Transverse colon (tissue), 4 donors: ENCODE results near the gene GRID2IP. TPM values are rescaled to one million over a fixed set of nuclear protein-coding genes. Genes with fewer than 3 reads are reported as not detected.

Experiments used
- DNase-seq: peaks from one replicate; pipeline ENCODE4 v3.0.0-alpha.2; 2019
- H3K27ac ChIP-seq, 4 donors: fragments of 200-600 bp; sonication (generic); 2 replicates each; pipeline ENCODE4 v1.5.1; 2016 to 2018; ENCODE audit warnings: inconsistent platforms in 4 of 4
- H3K27me3 ChIP-seq: fragments of 200-600 bp; sonication (generic); 2 replicates; pipeline ENCODE4 v1.5.1; 2017; ENCODE audit warnings: inconsistent platforms
- H3K36me3 ChIP-seq, 4 donors: fragments of 200-600 bp; sonication (generic); 2 replicates each; pipeline ENCODE4 v1.5.1; 2017 to 2019; ENCODE audit warnings: inconsistent platforms in 4 of 4
- H3K4me1 ChIP-seq, 4 donors: fragments of 200-600 bp; sonication (generic); 2 replicates each; pipeline ENCODE4 v1.5.1; 2017 to 2020; ENCODE audit warnings: inconsistent platforms in 4 of 4
- H3K4me3 ChIP-seq, 4 donors: fragments of 200-600 bp; sonication (generic); 1 replicate in 1 of 4; 2 replicates in 3 of 4; pipeline versions ENCODE4 v1.5.1 to v1.6.1; 2017 to 2019; ENCODE audit warnings: inconsistent platforms in 4 of 4
- H3K9me3 ChIP-seq, 2 donors: fragments of 200-600 bp; sonication (generic); 2 replicates each; pipeline ENCODE4 v1.5.1; 2017 to 2019; ENCODE audit warnings: inconsistent platforms in 2 of 2
- CTCF ChIP-seq, 5 experiments: fragments of 200-600 bp in 3 of 5; fragments of 450-650 bp in 2 of 5; sonication (generic) in 3 of 5; IDR thresholded peaks; 1 replicate in 2 of 5; 2 replicates in 3 of 5; pipeline ENCODE4 v1.5.1; 2016 to 2017; ENCODE audit warnings: antibody characterized with exemption in 5 of 5, inconsistent platforms in 3 of 5, mild to moderate bottlenecking in 2 of 5, moderate library complexity in 1 of 5
- EP300 ChIP-seq: sonication (generic); formaldehyde crosslinking; IDR thresholded peaks from one replicate; pipeline ENCODE4 v1.6.1; 2017; ENCODE audit warnings: antibody characterized with exemption, low read depth
- POLR2A ChIP-seq: fragments of 450-650 bp; IDR thresholded peaks from one replicate; pipeline ENCODE4 v1.6.1; 2016; ENCODE audit warnings: antibody characterized with exemption, mild to moderate bottlenecking, moderate library complexity
- POLR2AphosphoS5 ChIP-seq, 3 donors: sonication (generic); formaldehyde crosslinking; IDR thresholded peaks; one replicate each; pipeline ENCODE4 v1.6.1; 2016; ENCODE audit warnings: antibody characterized with exemption in 3 of 3
- WGBS, 2 donors: methylation state at CpG; one replicate each; pipeline ENCODE4 v1.1.5; 2018; ENCODE audit warnings: low coverage in 1 of 2; 5-methylcytosine and 5-hydroxymethylcytosine counted together
- in situ Hi-C, 4 donors: fragments of 200-750 bp; cut with MboI; loops; one replicate each; pipeline versions ENCODE4 v1.15.0 to v1.15.1; 2017; ENCODE audit warnings: low sequenced_read_pairs in 3 of 4, low pct_ligation_motif_present in 1 of 4, low pct_unique_long_range_greater_than_20kb in 1 of 4
- intact Hi-C: fragments of 100-400 bp; cut with DNase I; formaldehyde crosslinking; loops from one replicate; pipeline ENCODE4 v1.15.1; 2023; ENCODE audit warnings: low total_unique reads
- total RNA-seq, 4 donors: library from RNA; depleted of rRNA; stranded (reverse); fragments of >200 nt; gene quantifications; one replicate each; pipeline ENCODE4 v1.1.0, GENCODE V29; 2016

The GRID2IP gene
- total RNA-seq, 4 donors from 2014 or later: 0.20 to 1.1 (median 0.66) TPM

DNA sequence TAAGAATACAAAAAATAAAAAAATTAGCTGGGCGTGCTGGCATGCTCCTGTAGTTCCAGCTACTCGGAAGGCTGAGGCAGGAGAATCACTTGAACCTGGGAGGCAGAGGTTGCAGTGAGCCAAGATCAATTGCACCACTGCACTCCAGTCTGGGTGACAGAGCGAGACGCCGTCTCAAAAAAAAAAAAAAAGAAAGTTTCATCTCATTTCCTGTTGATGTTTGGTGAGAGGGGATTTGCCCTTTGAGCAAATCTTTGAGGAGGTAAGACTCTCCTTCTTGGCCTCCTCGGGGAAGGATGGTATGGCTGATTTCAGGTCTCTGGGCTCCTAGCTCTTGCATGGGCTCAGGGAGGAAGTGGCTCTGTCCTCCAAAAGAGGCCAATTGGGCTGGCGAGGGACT lies 3.6 kb upstream of the GRID2IP start:
- H3K9me3 ChIP-seq: no peaks in the 10 kb centered on the region
- TF ChIP-seq POLR2AphosphoS5 (IDR thresholded peaks at IDR 0.05) (no peak), POLR2A (no peak), EP300 (no peak), CTCF (IDR thresholded peaks at IDR 0.05) (no peak)
- DNase-seq: no peak
- no peaks in the 10 kb centered on the region for H3K4me1 ChIP-seq
- no peaks in the 10 kb centered on the region for H3K27me3 ChIP-seq
- in situ Hi-C loops: no loop called here
- H3K36me3 ChIP-seq: no peaks in the 10 kb centered on the region
- intact Hi-C loops: no loop called here
- H3K4me3 ChIP-seq: no peak overlapping the region
- no peak overlapping the region for H3K27ac ChIP-seq
- 77 to 78% methylated on average over 4 to 7 of the region's 7 CpGs for WGBS, 2 donors

DNA sequence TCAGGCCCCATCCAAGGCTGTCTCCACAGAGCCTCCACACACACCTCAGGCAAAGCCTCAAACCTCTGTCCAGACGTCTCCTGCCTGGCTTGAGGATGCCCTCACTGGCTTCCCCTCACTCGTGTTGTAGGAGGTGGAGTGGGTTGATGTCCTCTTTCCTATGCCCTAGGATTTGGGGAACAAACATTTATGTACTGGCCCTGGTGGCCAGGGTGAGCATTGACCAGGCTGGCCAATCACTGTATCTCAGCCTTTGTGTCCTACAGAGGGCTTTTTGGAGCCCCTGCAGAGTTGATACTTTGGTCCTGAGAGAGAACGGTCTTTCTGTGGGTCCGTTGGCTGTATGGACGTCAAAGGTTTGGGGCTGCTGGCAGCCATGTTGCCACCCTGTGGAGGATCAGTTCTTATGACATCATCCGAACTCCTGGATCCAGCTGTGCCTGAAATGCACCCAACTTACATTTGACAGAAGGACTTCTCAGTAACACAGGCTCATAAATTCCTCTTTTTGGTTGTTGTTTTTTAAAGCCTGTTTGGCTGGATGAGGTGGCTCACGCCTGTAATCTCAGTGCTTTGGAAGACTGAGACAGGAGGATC lies 2.3 kb upstream of the GRID2IP start:
- intact Hi-C loops: no loop called here
- in situ Hi-C loops: no loop called here

DNA sequence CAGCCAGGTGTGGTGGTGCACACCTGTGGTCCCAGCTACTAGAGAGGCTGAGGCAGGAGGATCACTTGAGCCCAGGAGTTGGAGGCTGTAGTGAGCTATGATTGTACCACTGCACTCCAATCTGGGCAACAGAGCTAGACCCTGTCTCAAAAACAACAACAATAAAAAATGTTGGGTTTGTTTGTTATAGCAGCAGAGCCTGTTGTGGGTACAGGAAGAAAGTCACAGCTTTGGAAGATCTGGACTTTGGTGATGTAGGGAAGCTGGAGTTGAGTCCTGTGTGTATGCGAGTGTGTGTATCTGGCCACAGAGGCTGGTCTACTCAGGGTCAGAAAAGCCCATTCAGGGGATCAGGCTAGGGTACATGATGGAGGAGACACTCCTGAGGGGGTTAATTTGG lies 3.9 kb downstream of the GRID2IP start:
- intact Hi-C loops: loop anchor here (10.0 kb wide), 1 partner anchor 343 kb away; no protein-coding TSS in a partner anchor

More for the DNA sequence above, 2.3 kb upstream of the GRID2IP start:
- TF ChIP-seq POLR2AphosphoS5 (IDR thresholded peaks at IDR 0.05) (no peak), EP300 (no peak), CTCF (IDR thresholded peaks at IDR 0.05) (no peak), POLR2A (no peak)
- no peaks in the 10 kb centered on the region for H3K36me3 ChIP-seq
- no peaks in the 10 kb centered on the region for H3K9me3 ChIP-seq
- H3K4me1 ChIP-seq: no peaks in the 10 kb centered on the region
- no peak for DNase-seq
- H3K27ac ChIP-seq: no peak overlapping the region
- H3K27me3 ChIP-seq: no peaks in the 10 kb centered on the region
- H3K4me3 ChIP-seq: no peak overlapping the region
- 71% methylated on average over 7 of the region's 7 CpGs; no CpG with 5 or more reads in 1 of the 2 donors for WGBS, 2 donors

More for the DNA sequence above, 3.9 kb downstream of the GRID2IP start:
- no peaks in the 10 kb centered on the region for H3K27me3 ChIP-seq
- 96 to 100% methylated on average over 1 of the region's 1 CpG for WGBS, 2 donors
- H3K27ac ChIP-seq: no peak overlapping the region
- in situ Hi-C loops: no loop called here
- no peaks in the 10 kb centered on the region for H3K9me3 ChIP-seq
- no peak for DNase-seq
- no peaks in the 10 kb centered on the region for H3K36me3 ChIP-seq
- TF ChIP-seq POLR2AphosphoS5 (IDR thresholded peaks at IDR 0.05) (no peak), POLR2A (no peak), CTCF (IDR thresholded peaks at IDR 0.05) (no peak), EP300 (no peak)
- H3K4me3 ChIP-seq: no peak overlapping the region
- H3K4me1 ChIP-seq: no peaks in the 10 kb centered on the region
